Activated T-cell treated with anti-CD3 and anti-CD28 coated beads, Interleukin-2, amount 50 U/mL, for 4 hours (primary cell): ENCODE results near the gene TIMM29. TPM values are rescaled to one million over a fixed set of nuclear protein-coding genes. Genes with fewer than 3 reads are reported as not detected.

ENCODE experiments used
- ATAC-seq, 2 donors: fragments of 200-7000 bp; cut with Tn5 transposase; one replicate each; pipeline ENCODE4 v1.10.0; 2021
- DNase-seq: peaks from one replicate; pipeline ENCODE4 v3.0.0-alpha.2; 2020
- H3K27me3 Mint-ChIP-seq: one replicate; pipeline ENCODE4 v1.8.0; 2021; ENCODE audit warnings: low read depth, mixed read lengths
- H3K36me3 Mint-ChIP-seq: one replicate; pipeline ENCODE4 v1.8.0; 2022; ENCODE audit warnings: mixed read lengths; ENCODE audit not compliant: insufficient read depth
- H3K4me1 Mint-ChIP-seq: one replicate; pipeline ENCODE4 v1.8.0; 2021; ENCODE audit warnings: low read depth, mixed read lengths
- H3K4me3 Mint-ChIP-seq: one replicate; pipeline ENCODE4 v1.8.0; 2021; ENCODE audit warnings: mild to moderate bottlenecking, moderate library complexity, mixed read lengths
- H3K9me3 Mint-ChIP-seq: one replicate; pipeline ENCODE4 v1.8.0; 2021; ENCODE audit warnings: mixed read lengths
- total RNA-seq, 3 donors: library from RNA; stranded (reverse); gene quantifications; one replicate each; pipeline ENCODE4 v1.2.1, GENCODE V29; 2021

The TIMM29 gene
- total RNA-seq, 3 donors from 2014 or later: 23.2 to 29.5 (median 24.4) TPM

- Mint-ChIP-seq H3K4me3 (no peak overlapping the region), H3K9me3 (no peaks in the 10 kb centered on the region), H3K27me3 (no peaks in the 10 kb centered on the region), H3K4me1 (peaks cover 6% of the 10 kb centered on the region), H3K36me3 (no peaks in the 10 kb centered on the region)
- ATAC-seq (no peak), DNase-seq (no peak)
Measured at GRCh38 chr19:10896851-10897526, 31.6 kb upstream of the TIMM29 start.

- no peak overlapping the region for H3K4me3 Mint-ChIP-seq
- H3K4me1 Mint-ChIP-seq: peaks cover 6% of the 10 kb centered on the region
- peaks cover 5% of the 10 kb centered on the region for H3K36me3 Mint-ChIP-seq
- DNase-seq: no peak
- H3K9me3 Mint-ChIP-seq: peaks cover 5% of the 10 kb centered on the region
- ATAC-seq: no peak
- H3K27me3 Mint-ChIP-seq: no peaks in the 10 kb centered on the region
Measured at GRCh38 chr19:10898633-10899032, 30.0 kb upstream of the TIMM29 start.

GRCh38 chr19:10899151-10899653, 29.4 kb upstream of the TIMM29 start:
- H3K4me3 Mint-ChIP-seq: no peak overlapping the region

GRCh38 chr19:10907925-10908324, 20.7 kb upstream of the TIMM29 start:
- ATAC-seq (no peak), DNase-seq (no peak)
- Mint-ChIP-seq H3K9me3 (peaks cover 4% of the 10 kb centered on the region), H3K4me1 (no peaks in the 10 kb centered on the region), H3K27me3 (no peaks in the 10 kb centered on the region), H3K36me3 (peaks cover 12% of the 10 kb centered on the region), H3K4me3 (no peak overlapping the region)

More at GRCh38 chr19:10899151-10899653, 29.4 kb upstream of the TIMM29 start:
- H3K4me1 Mint-ChIP-seq: peaks cover 6% of the 10 kb centered on the region
- no peak for DNase-seq
- peaks cover 5% of the 10 kb centered on the region for H3K36me3 Mint-ChIP-seq
- no peak for ATAC-seq
- peaks cover 5% of the 10 kb centered on the region for H3K9me3 Mint-ChIP-seq
- H3K27me3 Mint-ChIP-seq: no peaks in the 10 kb centered on the region

- H3K4me3 Mint-ChIP-seq: no peak overlapping the region
- H3K4me1 Mint-ChIP-seq: no peaks in the 10 kb centered on the region
- ATAC-seq (no peak), DNase-seq (no peak)
- no peaks in the 10 kb centered on the region for H3K27me3 Mint-ChIP-seq
- no peaks in the 10 kb centered on the region for H3K9me3 Mint-ChIP-seq
- peaks cover 9% of the 10 kb centered on the region for H3K36me3 Mint-ChIP-seq
Measured at GRCh38 chr19:10908380-10908960, 20.1 kb upstream of the TIMM29 start.

GRCh38 chr19:10911579-10912363, 16.8 kb upstream of the TIMM29 start:
- H3K36me3 Mint-ChIP-seq: peaks cover 9% of the 10 kb centered on the region
- no peak overlapping the region for H3K4me3 Mint-ChIP-seq

GRCh38 chr19:10912619-10913018, 16.0 kb upstream of the TIMM29 start:
- H3K27me3 Mint-ChIP-seq: no peaks in the 10 kb centered on the region
- no peaks in the 10 kb centered on the region for H3K9me3 Mint-ChIP-seq
- H3K36me3 Mint-ChIP-seq: peaks cover 9% of the 10 kb centered on the region
- H3K4me3 Mint-ChIP-seq: no peak overlapping the region
- ATAC-seq (no peak), DNase-seq (no peak)
- H3K4me1 Mint-ChIP-seq: no peaks in the 10 kb centered on the region

More at GRCh38 chr19:10911579-10912363, 16.8 kb upstream of the TIMM29 start:
- no peaks in the 10 kb centered on the region for H3K9me3 Mint-ChIP-seq
- no peak for ATAC-seq
- H3K4me1 Mint-ChIP-seq: no peaks in the 10 kb centered on the region
- no peaks in the 10 kb centered on the region for H3K27me3 Mint-ChIP-seq
- DNase-seq: no peak

GRCh38 chr19:10913716-10914340, 14.8 kb upstream of the TIMM29 start:
- Mint-ChIP-seq H3K9me3 (no peaks in the 10 kb centered on the region), H3K27me3 (no peaks in the 10 kb centered on the region), H3K36me3 (peaks cover 8% of the 10 kb centered on the region), H3K4me3 (no peak overlapping the region), H3K4me1 (no peaks in the 10 kb centered on the region)
- no peak for ATAC-seq
- no peak for DNase-seq

GRCh38 chr19:10915130-10916091, 13.2 kb upstream of the TIMM29 start:
- Mint-ChIP-seq H3K27me3 (no peaks in the 10 kb centered on the region), H3K4me1 (no peaks in the 10 kb centered on the region), H3K9me3 (no peaks in the 10 kb centered on the region), H3K36me3 (peaks cover 9% of the 10 kb centered on the region), H3K4me3 (no peak overlapping the region)
- no peak for DNase-seq
- peak in 1 of 2 donors; percentile 36 for ATAC-seq

GRCh38 chr19:10916602-10917001, 12.0 kb upstream of the TIMM29 start:
- no peaks in the 10 kb centered on the region for H3K4me1 Mint-ChIP-seq
- H3K27me3 Mint-ChIP-seq: no peaks in the 10 kb centered on the region
- no peaks in the 10 kb centered on the region for H3K9me3 Mint-ChIP-seq
- H3K4me3 Mint-ChIP-seq: no peak overlapping the region
- H3K36me3 Mint-ChIP-seq: peaks cover 10% of the 10 kb centered on the region
- no peak for ATAC-seq
- DNase-seq: no peak

GRCh38 chr19:10918359-10918758, 10.3 kb upstream of the TIMM29 start:
- Mint-ChIP-seq H3K4me3 (no peak overlapping the region), H3K27me3 (no peaks in the 10 kb centered on the region), H3K4me1 (no peaks in the 10 kb centered on the region), H3K36me3 (peaks cover 16% of the 10 kb centered on the region), H3K9me3 (no peaks in the 10 kb centered on the region)
- no peak for ATAC-seq
- no peak for DNase-seq

GRCh38 chr19:10919352-10920287, 9.0 kb upstream of the TIMM29 start:
- no peaks in the 10 kb centered on the region for H3K4me1 Mint-ChIP-seq
- no peaks in the 10 kb centered on the region for H3K9me3 Mint-ChIP-seq
- H3K4me3 Mint-ChIP-seq: no peak overlapping the region
- H3K27me3 Mint-ChIP-seq: no peaks in the 10 kb centered on the region
- ATAC-seq: no peak
- DNase-seq: no peak
- peaks cover 19% of the 10 kb centered on the region for H3K36me3 Mint-ChIP-seq

- H3K36me3 Mint-ChIP-seq: peaks cover 21% of the 10 kb centered on the region
- DNase-seq: no peak
- no peaks in the 10 kb centered on the region for H3K27me3 Mint-ChIP-seq
- no peak overlapping the region for H3K4me3 Mint-ChIP-seq
- no peak for ATAC-seq
- H3K9me3 Mint-ChIP-seq: no peaks in the 10 kb centered on the region
- no peaks in the 10 kb centered on the region for H3K4me1 Mint-ChIP-seq
Measured at GRCh38 chr19:10920288-10920655, 8.3 kb upstream of the TIMM29 start.
